Lower leg skin (tissue), 3 donors: ENCODE data around the gene MATN1.

Source experiments
- CTCF ChIP-seq, 3 donors: fragments of 450-650 bp; IDR thresholded peaks; one replicate each; pipeline ENCODE4 v1.5.1; 2016; ENCODE audit warnings: antibody characterized with exemption in 3 of 3, mild to moderate bottlenecking in 3 of 3, moderate library complexity in 2 of 3
- POLR2A ChIP-seq, 2 donors: fragments of 450-650 bp; IDR thresholded peaks; one replicate each; pipeline ENCODE4 v1.6.1; 2016 to 2017; ENCODE audit warnings: antibody characterized with exemption in 2 of 2, mild to moderate bottlenecking in 1 of 2, moderate library complexity in 1 of 2

- TF ChIP-seq POLR2A (IDR thresholded peaks at IDR 0.05) (no peak), CTCF (IDR thresholded peaks at IDR 0.05) (no peak)
Measured at GRCh38 chr1:30758121-30758688, 34.8 kb upstream of the MATN1 start.
